Measurements from ENCODE around the gene TGFBR2. TPM values are rescaled to one million over a fixed set of nuclear protein-coding genes. Genes with fewer than 3 reads are reported as not detected.
A peak's percentile ranks its signal among the peaks of the same experiment; 100 is the strongest.

The TGFBR2 gene
- total RNA-seq, 1 experiment from 2014 or later, result 45.9 TPM

GRCh38 chr3:30713885-30714503 lies 107.6 kb downstream of the TGFBR2 start:
- H3K4me1 ChIP-seq (ENCODE audit: control insufficient read depth, insufficient read depth, low read length), result no peaks in the 10 kb centered on the region
- no peaks in the 10 kb centered on the region for H3K27me3 ChIP-seq (ENCODE audit: control insufficient read depth, insufficient read depth, low read length)
- no peak overlapping the region for H3K4me3 ChIP-seq (ENCODE audit: low read depth in 2 of 2, low read length in 2 of 2)
- POLR2A ChIA-PET, result no interaction called here
- no peaks in the 10 kb centered on the region for H3K9me3 ChIP-seq (ENCODE audit: control insufficient read depth, insufficient read depth, low read depth, low read length)
- no peak for ATAC-seq
- in situ Hi-C loops (cut with HindIII; ENCODE audit: low pct_unique_long_range_greater_than_20kb, low sequenced_read_pairs), result no loop called here
- CTCF ChIA-PET, result no interaction called here
- DNase-seq (ENCODE audit: low read depth, low spot score), result no peak
- TF ChIP-seq TCF7L2 (IDR thresholded peaks at IDR 0.05; ENCODE audit: low read depth, low read length) (no peak), SIN3A (IDR thresholded peaks at IDR 0.05; ENCODE audit: borderline replicate concordance, insufficient read depth, low read depth, low read length) (no peak), POLR2AphosphoS5 (IDR thresholded peaks at IDR 0.05; ENCODE audit: low read depth, low read length) (no peak), CTCF (IDR thresholded peaks at IDR 0.05) (no peak)
- TF ChIP-seq, protein P1, sequence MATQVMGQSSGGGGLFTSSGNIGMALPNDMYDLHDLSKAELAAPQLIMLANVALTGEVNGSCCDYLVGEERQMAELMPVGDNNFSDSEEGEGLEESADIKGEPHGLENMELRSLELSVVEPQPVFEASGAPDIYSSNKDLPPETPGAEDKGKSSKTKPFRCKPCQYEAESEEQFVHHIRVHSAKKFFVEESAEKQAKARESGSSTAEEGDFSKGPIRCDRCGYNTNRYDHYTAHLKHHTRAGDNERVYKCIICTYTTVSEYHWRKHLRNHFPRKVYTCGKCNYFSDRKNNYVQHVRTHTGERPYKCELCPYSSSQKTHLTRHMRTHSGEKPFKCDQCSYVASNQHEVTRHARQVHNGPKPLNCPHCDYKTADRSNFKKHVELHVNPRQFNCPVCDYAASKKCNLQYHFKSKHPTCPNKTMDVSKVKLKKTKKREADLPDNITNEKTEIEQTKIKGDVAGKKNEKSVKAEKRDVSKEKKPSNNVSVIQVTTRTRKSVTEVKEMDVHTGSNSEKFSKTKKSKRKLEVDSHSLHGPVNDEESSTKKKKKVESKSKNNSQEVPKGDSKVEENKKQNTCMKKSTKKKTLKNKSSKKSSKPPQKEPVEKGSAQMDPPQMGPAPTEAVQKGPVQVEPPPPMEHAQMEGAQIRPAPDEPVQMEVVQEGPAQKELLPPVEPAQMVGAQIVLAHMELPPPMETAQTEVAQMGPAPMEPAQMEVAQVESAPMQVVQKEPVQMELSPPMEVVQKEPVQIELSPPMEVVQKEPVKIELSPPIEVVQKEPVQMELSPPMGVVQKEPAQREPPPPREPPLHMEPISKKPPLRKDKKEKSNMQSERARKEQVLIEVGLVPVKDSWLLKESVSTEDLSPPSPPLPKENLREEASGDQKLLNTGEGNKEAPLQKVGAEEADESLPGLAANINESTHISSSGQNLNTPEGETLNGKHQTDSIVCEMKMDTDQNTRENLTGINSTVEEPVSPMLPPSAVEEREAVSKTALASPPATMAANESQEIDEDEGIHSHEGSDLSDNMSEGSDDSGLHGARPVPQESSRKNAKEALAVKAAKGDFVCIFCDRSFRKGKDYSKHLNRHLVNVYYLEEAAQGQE (IDR thresholded peaks at IDR 0.05; ENCODE audit: insufficient read depth in 1 of 2, low read depth in 2 of 2, low read length in 1 of 2), result no peak
- BruUV-seq (replicated peaks), result no TSS peak
- no peak overlapping the region for H3K27ac ChIP-seq (ENCODE audit: low read length)
- H3K36me3 ChIP-seq (ENCODE audit: control insufficient read depth, insufficient read depth, low read length), result no peaks in the 10 kb centered on the region
- intact Hi-C loops (cut with micrococcal nuclease; ENCODE audit: unreplicated experiment), result no loop called here

GRCh38 chr3:30719536-30719935 lies 113.1 kb downstream of the TGFBR2 start:
- in situ Hi-C loops (cut with HindIII; ENCODE audit: low pct_unique_long_range_greater_than_20kb, low sequenced_read_pairs) (no loop called here), intact Hi-C loops (cut with micrococcal nuclease; ENCODE audit: unreplicated experiment) (no loop called here)
- ATAC-seq (no peak), DNase-seq (ENCODE audit: low read depth, low spot score) (no peak)
- ChIA-PET POLR2A (no interaction called here), CTCF (no interaction called here)
- Histone ChIP-seq H3K4me3 (ENCODE audit: low read depth in 2 of 2, low read length in 2 of 2) (no peak overlapping the region), H3K4me1 (ENCODE audit: control insufficient read depth, insufficient read depth, low read length) (peaks cover 12% of the 10 kb centered on the region), H3K9me3 (ENCODE audit: control insufficient read depth, insufficient read depth, low read depth, low read length) (no peaks in the 10 kb centered on the region), H3K27ac (ENCODE audit: low read length) (peak overlapping the region; percentile 93), H3K36me3 (ENCODE audit: control insufficient read depth, insufficient read depth, low read length) (no peaks in the 10 kb centered on the region), H3K27me3 (ENCODE audit: control insufficient read depth, insufficient read depth, low read length) (no peaks in the 10 kb centered on the region)
- no peak for TF ChIP-seq CTCF (IDR thresholded peaks at IDR 0.05)
- no peak for TF ChIP-seq TCF7L2 (IDR thresholded peaks at IDR 0.05; ENCODE audit: low read depth, low read length)
- TF ChIP-seq, protein P1 (IDR thresholded peaks at IDR 0.05; ENCODE audit: insufficient read depth in 1 of 2, low read depth in 2 of 2, low read length in 1 of 2), result no peak
- no peak for TF ChIP-seq POLR2AphosphoS5 (IDR thresholded peaks at IDR 0.05; ENCODE audit: low read depth, low read length)
- TF ChIP-seq SIN3A (IDR thresholded peaks at IDR 0.05; ENCODE audit: borderline replicate concordance, insufficient read depth, low read depth, low read length), result no peak
- no TSS peak for BruUV-seq (replicated peaks)

Measured in Panc1 (cell line).